ENCODE results near the gene EME2. TPM values are rescaled to one million over a fixed set of nuclear protein-coding genes. Genes with fewer than 3 reads are reported as not detected.

The EME2 gene
- total RNA-seq, 2 donors from 2014 or later, result 3.5 to 5.0 TPM

- H3K4me3 ChIP-seq, result no peak overlapping the region
- H3K9me3 ChIP-seq, result no peaks in the 10 kb centered on the region
- no peaks in the 10 kb centered on the region for H3K27me3 ChIP-seq
- no peak overlapping the region for H3K27ac ChIP-seq
- peaks cover 64% of the 10 kb centered on the region for H3K36me3 ChIP-seq
- TF ChIP-seq, protein P1, sequence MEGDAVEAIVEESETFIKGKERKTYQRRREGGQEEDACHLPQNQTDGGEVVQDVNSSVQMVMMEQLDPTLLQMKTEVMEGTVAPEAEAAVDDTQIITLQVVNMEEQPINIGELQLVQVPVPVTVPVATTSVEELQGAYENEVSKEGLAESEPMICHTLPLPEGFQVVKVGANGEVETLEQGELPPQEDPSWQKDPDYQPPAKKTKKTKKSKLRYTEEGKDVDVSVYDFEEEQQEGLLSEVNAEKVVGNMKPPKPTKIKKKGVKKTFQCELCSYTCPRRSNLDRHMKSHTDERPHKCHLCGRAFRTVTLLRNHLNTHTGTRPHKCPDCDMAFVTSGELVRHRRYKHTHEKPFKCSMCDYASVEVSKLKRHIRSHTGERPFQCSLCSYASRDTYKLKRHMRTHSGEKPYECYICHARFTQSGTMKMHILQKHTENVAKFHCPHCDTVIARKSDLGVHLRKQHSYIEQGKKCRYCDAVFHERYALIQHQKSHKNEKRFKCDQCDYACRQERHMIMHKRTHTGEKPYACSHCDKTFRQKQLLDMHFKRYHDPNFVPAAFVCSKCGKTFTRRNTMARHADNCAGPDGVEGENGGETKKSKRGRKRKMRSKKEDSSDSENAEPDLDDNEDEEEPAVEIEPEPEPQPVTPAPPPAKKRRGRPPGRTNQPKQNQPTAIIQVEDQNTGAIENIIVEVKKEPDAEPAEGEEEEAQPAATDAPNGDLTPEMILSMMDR (IDR thresholded peaks at IDR 0.05), result no peak
- no peak for DNase-seq (ENCODE audit: low spot score)
- peaks cover 0 to 16% of the 10 kb centered on the region in 2 donors for H3K4me1 ChIP-seq
Measured at GRCh38 chr16:1820096-1820945, 47.7 kb downstream of the EME2 start.

DNA sequence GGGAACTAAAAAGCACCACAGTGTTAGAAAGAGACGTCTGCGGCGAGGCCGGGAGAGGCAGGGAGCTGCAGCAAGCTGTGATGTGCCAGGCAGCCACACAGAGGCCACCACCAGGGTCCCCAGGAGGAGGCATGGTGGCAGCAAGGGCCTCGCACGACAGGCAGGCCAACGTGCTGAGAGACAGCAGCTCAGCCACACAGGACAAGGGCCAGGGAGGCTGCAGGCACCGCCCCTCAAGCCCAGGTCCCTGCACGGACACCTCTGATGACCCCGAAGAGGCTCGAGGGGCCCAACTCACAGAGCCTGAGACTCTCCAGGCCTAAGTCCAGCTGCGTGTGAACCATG, 48.3 kb downstream of the EME2 start:
- peaks cover 58% of the 10 kb centered on the region for H3K36me3 ChIP-seq

GRCh38 chr16:1821861-1822611, 49.4 kb downstream of the EME2 start:
- H3K27me3 ChIP-seq, result no peaks in the 10 kb centered on the region
- no peak overlapping the region for H3K4me3 ChIP-seq
- no peaks in the 10 kb centered on the region for H3K9me3 ChIP-seq
- H3K36me3 ChIP-seq, result peaks cover 48% of the 10 kb centered on the region
- DNase-seq (ENCODE audit: low spot score), result no peak
- no peak overlapping the region for H3K27ac ChIP-seq
- TF ChIP-seq, protein P1 (IDR thresholded peaks at IDR 0.05), result no peak
- H3K4me1 ChIP-seq, result peaks cover 0 to 22% of the 10 kb centered on the region in 2 donors

More for the DNA sequence above, 48.3 kb downstream of the EME2 start:
- TF ChIP-seq, protein P1 (IDR thresholded peaks at IDR 0.05), result no peak
- DNase-seq (ENCODE audit: low spot score), result no peak
- H3K27me3 ChIP-seq, result no peaks in the 10 kb centered on the region
- H3K9me3 ChIP-seq, result no peaks in the 10 kb centered on the region
- H3K4me1 ChIP-seq, result peaks cover 0 to 22% of the 10 kb centered on the region in 2 donors
- H3K4me3 ChIP-seq, result no peak overlapping the region
- no peak overlapping the region for H3K27ac ChIP-seq

GRCh38 chr16:1822801-1823200, 50.2 kb downstream of the EME2 start:
- Histone ChIP-seq H3K9me3 (no peaks in the 10 kb centered on the region), H3K4me3 (no peak overlapping the region), H3K27ac (no peak overlapping the region), H3K4me1 (peaks cover 0 to 27% of the 10 kb centered on the region in 2 donors), H3K27me3 (no peaks in the 10 kb centered on the region), H3K36me3 (peaks cover 43% of the 10 kb centered on the region)
- TF ChIP-seq, protein P1 (IDR thresholded peaks at IDR 0.05), result no peak
- no peak for DNase-seq (ENCODE audit: low spot score)

DNA sequence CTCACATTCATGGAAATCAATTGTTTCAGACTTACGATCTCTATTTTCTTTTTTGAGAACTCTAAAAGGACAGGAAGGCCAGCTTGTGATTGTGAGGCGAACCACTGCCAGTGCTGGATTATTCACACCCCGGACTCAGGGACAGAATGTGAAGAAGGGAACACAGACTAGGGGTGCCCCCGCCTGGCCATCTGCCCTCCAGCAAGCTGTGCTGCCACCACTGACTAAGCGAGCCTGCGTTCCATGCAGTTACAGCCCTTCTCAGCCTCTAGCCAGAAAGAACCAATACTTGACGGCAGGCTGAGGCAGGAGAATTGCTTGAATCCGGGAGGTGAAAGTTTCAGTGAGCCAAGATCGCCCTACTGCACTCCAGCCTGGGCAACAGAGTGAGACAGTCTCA, 51.2 kb downstream of the EME2 start:
- no peak overlapping the region for H3K27ac ChIP-seq

More for the DNA sequence above, 51.2 kb downstream of the EME2 start:
- TF ChIP-seq, protein P1 (IDR thresholded peaks at IDR 0.05), result no peak
- peaks cover 33% of the 10 kb centered on the region for H3K36me3 ChIP-seq
- H3K4me1 ChIP-seq, result peaks cover 0 to 36% of the 10 kb centered on the region in 2 donors
- H3K4me3 ChIP-seq, result no peak overlapping the region
- H3K9me3 ChIP-seq, result no peaks in the 10 kb centered on the region
- no peak for DNase-seq (ENCODE audit: low spot score)
- H3K27me3 ChIP-seq, result no peaks in the 10 kb centered on the region
